NCI-H1436 (cell line): ENCODE measurements around the gene RNF144B.
A peak's percentile ranks its signal among the peaks of the same experiment; 100 is the strongest.
"Not testable (repeated sequence)": the region's sequence is repeated elsewhere in the genome, so short reads cannot be mapped to it uniquely, and the experiment has no call there.

Source experiments
- DNase-seq: peaks from one replicate; lab custom pipeline; 2025; lab: John Stamatoyannopoulos, UW

Gene RNF144B

GRCh38 chr6:18387061-18387721, at the start of gene RNF144B:
Gene RNF144B, plus strand, starts transcription at chr6:18387350. Its CDS starts 12,185 bp downstream, at chr6:18399535.
- peak; percentile 62 for DNase-seq

- DNase-seq = no peak
Observed at GRCh38 chr6:18339599-18339998, 47.6 kb upstream of the RNF144B start.

GRCh38 chr6:18340781-18341551, 46.2 kb upstream of the RNF144B start:
- DNase-seq = no peak

GRCh38 chr6:18342223-18342622, 44.9 kb upstream of the RNF144B start:
- no peak for DNase-seq

- no peak for DNase-seq
Observed at GRCh38 chr6:18343741-18344140, 43.4 kb upstream of the RNF144B start.

GRCh38 chr6:18347021-18347577, 40.1 kb upstream of the RNF144B start:
- DNase-seq = no peak

GRCh38 chr6:18347866-18348265, 39.3 kb upstream of the RNF144B start:
- DNase-seq = no peak

GRCh38 chr6:18349386-18349785, 37.8 kb upstream of the RNF144B start:
- DNase-seq = no peak

- DNase-seq = no peak
Observed at GRCh38 chr6:18350271-18350670, 36.9 kb upstream of the RNF144B start.

GRCh38 chr6:18350712-18351111, 36.4 kb upstream of the RNF144B start:
- no peak for DNase-seq

GRCh38 chr6:18352001-18352400, 35.1 kb upstream of the RNF144B start:
- DNase-seq = no peak

- DNase-seq = peak; percentile 53
Observed at GRCh38 chr6:18352842-18353241, 34.3 kb upstream of the RNF144B start.

- no peak for DNase-seq
Observed at GRCh38 chr6:18353251-18353650, 33.9 kb upstream of the RNF144B start.

- DNase-seq = not testable (repeated sequence)
Observed at GRCh38 chr6:18357546-18357945, 29.6 kb upstream of the RNF144B start.

- DNase-seq = no peak
Observed at GRCh38 chr6:18359237-18359885, 27.8 kb upstream of the RNF144B start.

- DNase-seq = no peak
Observed at GRCh38 chr6:18360188-18360587, 27.0 kb upstream of the RNF144B start.

GRCh38 chr6:18362058-18362561, 25.0 kb upstream of the RNF144B start:
- no peak for DNase-seq

- DNase-seq = no peak
Observed at GRCh38 chr6:18363746-18364145, 23.4 kb upstream of the RNF144B start.

GRCh38 chr6:18364561-18364960, 22.6 kb upstream of the RNF144B start:
- not testable (repeated sequence) for DNase-seq

- no peak for DNase-seq
Observed at GRCh38 chr6:18367371-18367770, 19.8 kb upstream of the RNF144B start.

- DNase-seq = no peak
Observed at GRCh38 chr6:18368277-18369105, 18.7 kb upstream of the RNF144B start.

GRCh38 chr6:18371010-18371409, 16.1 kb upstream of the RNF144B start:
- no peak for DNase-seq
